NCI-H69 (cell line): ENCODE results near the gene C10orf105.

Experiments used
- DNase-seq: peaks from one replicate; lab custom pipeline; 2025; lab: John Stamatoyannopoulos, UW

C10orf105 gene

DNA sequence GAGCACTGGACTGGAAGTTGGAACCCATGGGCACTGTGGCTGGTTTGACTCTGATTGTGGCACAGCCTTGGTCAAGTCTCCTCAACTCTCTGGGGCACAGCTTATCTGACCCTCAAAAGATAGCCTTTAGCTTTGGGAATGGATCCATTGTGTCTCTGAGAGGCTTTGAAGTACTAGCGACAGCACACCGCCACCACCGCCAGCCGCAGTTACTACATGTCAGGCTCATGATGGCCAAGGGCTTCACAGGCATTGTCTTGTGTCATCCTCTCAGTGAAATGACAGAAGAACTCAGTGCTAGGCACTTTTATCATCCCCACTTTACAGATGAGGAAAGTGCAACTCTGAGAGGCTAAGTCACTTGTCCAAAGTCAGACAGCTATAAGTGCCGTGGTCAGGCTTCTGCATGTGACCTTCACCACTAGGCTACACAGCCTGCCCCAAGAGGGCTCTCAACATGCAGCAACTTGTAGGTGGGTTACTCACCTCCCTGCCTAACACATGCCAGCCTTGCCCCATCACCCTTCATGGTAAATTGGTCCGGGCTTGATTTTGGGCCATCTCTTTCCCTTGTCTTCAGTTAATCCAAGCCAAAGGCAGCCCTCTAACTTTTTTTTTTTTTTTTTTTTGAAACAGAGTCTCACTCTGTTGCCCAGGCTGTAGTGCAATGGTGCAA is 44.1 kb downstream of the C10orf105 start:
- no peak for DNase-seq

DNA sequence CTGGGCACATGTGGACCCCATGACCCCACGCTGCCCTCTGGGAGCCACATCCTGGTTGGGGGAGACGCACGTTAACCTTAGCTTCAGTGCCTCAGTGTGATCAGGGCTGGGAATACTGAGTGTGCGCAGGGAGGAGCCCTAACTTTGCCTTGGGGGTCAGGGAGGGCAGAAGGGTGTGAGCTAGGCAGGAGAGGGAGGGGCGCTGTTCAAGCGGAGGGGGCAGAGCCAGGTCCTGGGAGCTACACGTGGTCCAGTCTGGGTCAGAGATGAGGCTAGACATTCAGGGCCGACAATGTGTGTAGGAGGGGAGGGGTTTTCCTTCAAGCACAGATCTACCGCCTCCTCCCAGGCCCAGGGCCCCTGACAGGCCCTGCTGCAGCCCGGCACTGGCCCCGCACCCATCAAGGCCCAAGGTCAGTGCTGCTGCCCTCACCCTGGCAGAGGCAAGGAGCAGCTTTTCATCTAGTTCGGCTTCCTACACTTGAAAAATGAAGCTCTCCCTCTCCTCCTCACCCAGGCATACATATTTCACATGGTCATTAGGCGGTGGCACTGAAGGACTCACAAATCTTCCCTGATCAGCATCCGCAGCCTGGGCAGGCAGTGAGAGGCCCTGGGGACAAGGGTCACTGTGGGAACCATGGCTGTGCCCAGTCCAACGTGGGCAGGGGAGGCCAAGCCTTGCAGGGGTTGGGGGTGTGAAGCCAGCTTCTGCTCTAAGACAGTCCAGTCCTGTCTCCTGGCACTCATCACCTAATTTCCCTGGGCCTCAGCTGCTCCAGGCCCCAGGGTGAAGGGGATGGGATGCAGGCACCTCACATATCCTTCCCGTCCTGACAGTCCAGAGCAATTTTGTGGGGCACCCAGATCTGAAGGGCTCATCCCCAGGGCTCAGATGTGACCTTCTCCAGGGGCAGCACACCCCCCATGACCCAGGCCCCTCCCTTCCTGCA is 47.3 kb downstream of the C10orf105 start:
- DNase-seq: no peak

DNA sequence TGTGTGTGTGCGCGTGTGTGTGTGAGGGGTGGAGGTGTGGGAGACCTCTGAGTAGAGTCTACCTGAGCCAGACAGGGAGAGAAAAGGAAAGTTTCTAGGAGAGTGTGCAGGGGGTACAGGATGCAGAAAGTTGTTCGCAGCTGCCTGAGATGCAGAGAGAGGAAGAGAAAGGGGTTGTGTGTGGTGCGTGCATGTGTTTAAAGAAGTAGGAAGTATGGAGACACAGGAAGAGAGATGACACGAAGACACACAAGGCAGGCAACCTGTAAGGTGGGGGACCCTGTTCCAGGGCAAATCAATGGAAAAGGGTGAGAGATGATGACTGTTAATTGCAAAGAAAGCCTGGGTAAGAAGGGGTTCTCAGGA is 52.2 kb downstream of the C10orf105 start:
- DNase-seq: no peak

DNA sequence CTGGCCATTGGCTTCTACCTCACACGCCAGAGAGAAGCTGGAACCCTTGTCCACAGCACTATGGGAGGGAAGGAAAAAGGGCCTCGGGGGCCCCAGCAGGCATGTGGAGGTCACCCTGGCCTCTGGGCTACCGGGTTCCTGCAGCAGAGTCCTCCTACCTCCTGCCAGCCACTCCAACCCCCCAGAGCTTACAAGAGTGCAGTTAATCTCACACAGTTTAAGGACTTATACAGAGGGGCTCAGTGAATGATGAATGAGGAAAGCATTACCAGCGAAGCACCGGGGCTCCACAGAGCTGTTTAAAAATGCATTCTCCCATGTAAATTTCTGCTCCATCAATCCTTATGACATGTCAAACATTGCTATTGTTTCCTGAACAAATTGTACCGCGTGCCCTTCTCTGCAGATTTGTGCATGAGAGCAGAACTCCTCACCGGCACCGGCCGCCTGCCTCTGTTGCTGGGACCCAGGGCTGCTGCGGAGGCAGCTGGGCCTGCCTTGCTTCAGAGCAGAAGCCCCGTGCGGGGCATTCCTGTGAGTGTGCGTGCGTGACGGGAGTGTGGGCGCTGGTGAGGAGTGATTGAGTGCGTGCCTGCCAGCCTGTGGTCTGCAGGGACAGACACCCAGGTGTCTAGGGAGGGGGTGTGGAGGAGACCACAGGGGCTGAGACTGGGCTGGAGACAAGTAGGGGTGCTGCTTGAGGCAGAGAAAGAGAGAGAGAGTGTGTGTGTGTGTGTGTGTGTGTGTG is 52.8 kb downstream of the C10orf105 start:
- DNase-seq: peak; percentile 74

DNA sequence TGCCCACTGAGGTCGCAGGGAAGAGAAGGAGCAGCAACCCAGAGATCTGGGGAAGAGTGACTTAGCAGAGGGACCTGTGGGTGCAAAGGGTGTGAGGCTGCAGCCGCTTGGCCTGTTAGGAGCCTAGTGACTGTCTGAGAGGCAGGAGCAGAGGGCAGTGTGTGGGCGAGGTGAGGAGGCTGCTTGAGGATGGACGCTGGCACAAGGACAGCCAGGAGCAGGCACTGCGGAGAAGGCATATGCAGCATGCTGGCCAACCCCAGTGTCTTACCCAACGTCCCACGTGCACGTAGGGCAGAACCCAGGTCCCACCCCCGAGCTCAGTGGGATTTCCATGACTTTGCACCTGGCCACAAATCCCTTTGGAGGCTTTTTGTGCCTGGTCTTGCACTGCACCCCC is 54.1 kb downstream of the C10orf105 start:
- no peak for DNase-seq

DNA sequence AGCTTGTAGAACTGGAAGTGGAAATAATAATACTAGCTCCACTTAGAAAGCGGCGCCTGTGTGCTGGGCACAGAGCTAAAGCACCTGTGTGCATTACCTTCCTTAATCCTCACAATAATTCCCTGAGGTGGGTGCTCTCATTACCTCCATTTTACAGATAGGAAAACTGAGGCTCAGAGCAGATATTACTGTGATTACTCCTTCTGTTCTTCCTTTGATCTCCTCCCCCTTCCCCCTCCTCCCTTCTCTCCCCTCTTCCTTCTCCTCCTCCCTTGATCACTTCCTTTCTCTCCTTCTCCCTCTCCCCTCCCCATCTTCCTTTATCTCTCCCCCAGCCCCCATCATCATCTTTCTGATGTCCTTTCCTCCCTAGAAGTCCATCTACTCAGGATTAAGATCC is 55.0 kb downstream of the C10orf105 start:
- no peak for DNase-seq

DNA sequence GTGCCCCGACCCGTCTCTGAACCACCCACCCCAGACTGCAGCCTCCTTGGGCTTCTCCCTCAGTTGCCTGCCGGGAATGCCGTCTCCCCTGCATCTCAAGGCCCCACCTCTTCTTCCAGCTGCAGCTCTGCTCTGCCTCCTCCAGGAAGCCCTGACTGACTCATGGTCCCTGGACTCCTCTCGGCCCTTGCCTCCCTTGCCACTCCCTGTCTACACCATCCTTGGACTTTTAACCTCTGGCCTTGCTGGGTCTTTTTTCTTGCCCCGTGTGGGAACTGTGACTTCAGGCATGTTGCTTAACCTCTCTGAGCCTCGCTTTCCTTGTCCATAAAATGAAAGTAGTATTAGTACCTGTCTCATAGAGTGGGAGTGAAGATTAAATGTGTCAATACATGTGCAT is 56.3 kb downstream of the C10orf105 start:
- no peak for DNase-seq

DNA sequence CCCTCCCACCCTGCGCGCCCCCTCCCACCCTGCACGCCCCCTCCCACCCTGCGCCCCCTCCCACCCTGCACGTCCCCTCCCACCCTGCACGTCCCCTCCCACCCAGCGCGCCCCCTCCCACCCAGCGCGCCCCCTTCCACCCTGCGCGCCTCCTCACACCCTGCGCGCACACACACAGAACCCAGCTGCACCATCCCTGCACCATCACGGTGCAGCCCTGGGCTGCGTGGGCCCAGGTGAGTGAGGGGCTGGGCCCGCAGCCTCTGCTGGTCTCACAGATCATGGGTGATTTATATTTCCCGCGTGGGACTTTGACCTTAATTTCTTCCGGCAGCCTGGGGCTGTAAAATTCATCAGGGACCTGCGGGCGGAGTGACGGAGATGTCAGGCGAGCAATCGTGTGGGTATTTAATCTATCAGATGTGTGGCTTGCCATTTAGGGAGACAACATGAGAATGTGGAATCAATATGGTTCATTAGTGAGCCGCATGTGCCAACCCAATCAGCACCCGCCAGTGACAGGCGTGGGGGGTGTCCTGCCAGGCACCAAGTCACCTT is 57.7 kb downstream of the C10orf105 start:
- no peak for DNase-seq
